Right lobe of liver (tissue), 4 donors: ENCODE data around the gene PEG3.

ENCODE experiments used
- CTCF ChIP-seq, 4 donors: fragments of 200-600 bp in 3 of 4; fragments of 450-650 bp in 1 of 4; IDR thresholded peaks; one replicate each; pipeline versions ENCODE4 v1.5.1 to v1.8.0; 2016 to 2022; ENCODE audit warnings: antibody characterized with exemption in 4 of 4, mild to moderate bottlenecking in 2 of 4
- POLR2A ChIP-seq: fragments of 450-650 bp; IDR thresholded peaks from one replicate; pipeline ENCODE4 v1.6.1; 2017; ENCODE audit warnings: antibody characterized with exemption, mild to moderate bottlenecking
- donor health status: DM: no; HTN: no; CAD: no.
- donor health status: DM: no; HTN: no; CAD: no.
- donor health status: DM: no; HTN: yes; CAD: no.

- no peak for TF ChIP-seq POLR2A
- TF ChIP-seq CTCF (IDR thresholded peaks at IDR 0.05), result no peak
Observed at GRCh38 chr19:56869886-56870285, 29.4 kb upstream of the PEG3 start.
